GM18868 (cell line): ENCODE results near the gene ORC6.

Experiments
- ATAC-seq: cut with Tn5 transposase; IDR thresholded peaks from one replicate; pipeline ENCODE4 v1.9.1; 2021; ENCODE audit warnings: mild to moderate bottlenecking, moderate library complexity; ENCODE audit not compliant: unreplicated experiment

Gene ORC6

DNA sequence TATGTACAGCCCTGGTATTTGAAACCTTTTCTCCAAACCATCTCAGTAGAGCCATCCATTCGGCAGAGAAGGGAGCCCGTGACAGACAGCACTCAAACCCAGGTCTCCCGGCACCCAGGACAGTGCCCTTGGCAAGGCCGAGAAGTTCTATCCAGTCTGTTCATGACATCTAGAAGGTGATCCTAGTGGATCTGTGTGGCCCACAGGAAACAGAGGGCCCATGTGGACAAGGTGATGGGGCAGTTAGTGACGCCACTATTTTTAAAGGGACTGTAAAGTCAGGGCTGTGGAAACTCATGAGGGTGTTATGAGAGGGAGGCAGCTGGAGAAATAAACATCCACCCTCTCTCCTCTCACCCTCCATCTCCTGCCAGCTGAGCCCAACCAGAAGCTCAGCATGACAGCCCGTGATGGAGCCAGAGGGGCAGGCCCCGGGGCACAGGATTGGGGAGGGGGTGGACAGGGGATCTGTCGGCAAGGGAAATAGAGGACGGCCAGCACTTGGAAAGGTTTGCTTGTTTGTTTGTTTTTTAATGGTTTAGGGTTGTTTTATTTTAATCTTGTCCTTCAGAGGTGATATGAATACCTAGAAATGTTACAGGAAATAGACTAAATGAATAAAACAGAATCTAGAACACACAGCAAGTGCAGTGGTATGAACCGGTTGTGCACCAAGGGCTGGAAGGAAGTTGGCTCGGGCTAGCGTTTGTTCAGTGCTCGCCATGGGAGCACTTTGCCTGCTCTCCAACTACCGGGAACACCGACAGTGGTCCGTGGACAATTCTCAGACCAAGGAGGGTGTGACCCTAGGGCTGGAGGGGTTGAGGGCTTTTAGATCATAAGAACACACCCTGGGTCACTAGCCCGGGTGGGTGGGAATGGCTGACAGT lies 41.6 kb downstream of the ORC6 start:
- ATAC-seq = no peak

DNA sequence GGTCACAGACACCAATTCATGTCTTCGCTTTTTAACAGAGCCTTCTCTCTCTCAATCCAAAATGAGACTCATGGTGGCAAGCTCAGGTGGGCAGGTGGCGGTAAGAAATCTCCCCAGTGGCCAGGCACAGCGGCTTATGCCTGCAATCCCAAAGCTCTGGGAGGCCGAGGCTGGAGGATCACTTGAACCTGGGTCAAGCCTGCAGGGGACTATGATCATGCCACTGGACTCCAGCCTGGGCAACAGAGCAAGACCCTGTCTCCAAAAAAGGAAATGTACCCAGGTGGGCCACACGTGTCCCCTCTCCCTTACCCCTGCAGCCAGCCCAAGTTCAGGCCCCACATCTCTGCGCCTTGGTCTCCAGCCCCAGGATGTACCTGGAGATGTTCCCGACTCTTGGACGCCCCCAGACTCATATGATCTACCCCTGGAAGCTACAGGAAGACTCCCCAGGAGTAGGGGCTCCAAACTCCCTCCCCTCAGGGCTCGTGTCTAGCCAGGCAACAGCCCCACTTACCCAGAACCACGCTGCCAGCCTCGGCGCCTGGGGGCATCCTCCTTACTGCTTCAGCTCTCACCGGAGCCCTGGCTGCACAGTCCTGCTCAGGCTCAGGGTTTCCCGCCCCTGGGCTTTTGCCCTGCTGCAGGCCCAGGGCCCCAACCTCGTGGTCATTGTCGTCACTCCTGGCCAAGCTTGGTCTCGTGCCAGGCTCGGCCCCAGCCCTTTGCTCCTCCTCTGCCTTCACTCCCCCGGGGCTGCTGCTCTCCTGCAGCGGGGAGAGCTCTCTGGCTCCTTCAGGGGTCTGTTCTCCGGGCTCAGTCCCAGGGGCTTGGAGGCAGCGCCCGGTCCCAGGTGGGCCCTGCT lies 42.5 kb downstream of the ORC6 start:
- no peak for ATAC-seq

DNA sequence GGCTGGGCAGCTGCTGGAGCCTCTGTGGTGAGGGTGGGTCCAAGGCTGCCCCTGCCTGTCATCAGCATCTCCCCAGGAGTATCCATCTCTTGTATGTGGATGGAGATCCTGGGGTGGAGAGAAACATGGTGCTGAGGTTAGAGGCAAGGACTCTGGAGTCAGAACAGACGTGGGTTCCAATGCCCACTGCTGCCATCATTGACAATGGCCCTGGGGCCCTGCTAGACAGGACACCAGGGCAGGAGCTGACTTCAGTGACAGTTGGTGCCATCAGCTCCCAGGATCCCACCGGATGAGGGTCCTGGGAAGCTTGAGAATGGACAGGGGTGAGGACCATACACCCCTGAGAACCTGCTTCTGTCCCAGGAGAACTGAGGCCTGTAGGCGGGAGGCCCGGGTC lies 43.1 kb downstream of the ORC6 start:
- no peak for ATAC-seq

DNA sequence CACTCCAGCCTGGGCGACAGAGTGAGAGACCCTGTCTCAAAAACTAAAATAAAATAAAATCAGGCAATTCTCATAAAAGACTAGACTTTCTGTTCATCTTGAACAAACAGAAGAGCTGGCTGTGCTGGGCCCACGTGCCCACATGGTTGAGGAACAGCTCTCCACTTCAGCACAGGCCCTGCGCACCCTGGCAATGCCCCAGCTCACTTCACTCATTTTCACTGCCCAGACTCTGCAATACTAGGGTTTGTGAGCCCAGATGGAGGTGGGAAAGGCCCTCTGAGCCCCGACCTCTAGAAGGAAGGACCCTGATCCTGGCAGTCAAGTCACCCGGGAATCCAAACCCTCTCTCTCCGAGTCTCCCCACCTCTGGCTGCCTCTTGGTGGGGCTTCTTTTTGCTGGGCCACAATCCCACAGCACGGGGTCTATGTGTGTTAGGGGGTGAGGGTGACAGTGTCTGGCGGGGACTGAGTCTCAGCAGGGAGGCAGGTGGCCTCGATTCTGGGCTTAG lies 43.9 kb downstream of the ORC6 start:
- ATAC-seq = no peak

DNA sequence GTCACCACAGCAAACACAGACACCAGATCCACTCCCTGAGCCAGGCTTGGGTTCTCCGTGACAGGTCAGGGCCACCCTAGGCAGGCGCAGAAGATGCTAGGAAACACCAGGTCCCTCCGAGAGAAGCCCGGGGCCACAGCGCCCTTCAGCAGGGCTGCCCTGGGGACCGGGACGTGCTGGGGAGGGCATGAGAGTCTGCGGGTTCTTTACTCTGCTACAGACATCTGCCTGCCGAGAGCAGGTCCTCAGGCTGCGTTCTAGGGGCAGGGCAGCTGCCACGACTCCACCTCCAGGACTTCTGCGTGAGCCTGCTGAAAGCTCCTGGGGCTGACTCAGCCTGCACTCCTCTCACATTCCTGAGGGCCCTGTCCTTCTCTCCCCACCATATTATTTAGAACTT lies 47.2 kb downstream of the ORC6 start:
- ATAC-seq = no peak

GRCh38 chr16:46737621-46738214 lies 48.3 kb downstream of the ORC6 start:
- no peak for ATAC-seq

GRCh38 chr16:46739934-46740333 lies 50.5 kb downstream of the ORC6 start:
- no peak for ATAC-seq

DNA sequence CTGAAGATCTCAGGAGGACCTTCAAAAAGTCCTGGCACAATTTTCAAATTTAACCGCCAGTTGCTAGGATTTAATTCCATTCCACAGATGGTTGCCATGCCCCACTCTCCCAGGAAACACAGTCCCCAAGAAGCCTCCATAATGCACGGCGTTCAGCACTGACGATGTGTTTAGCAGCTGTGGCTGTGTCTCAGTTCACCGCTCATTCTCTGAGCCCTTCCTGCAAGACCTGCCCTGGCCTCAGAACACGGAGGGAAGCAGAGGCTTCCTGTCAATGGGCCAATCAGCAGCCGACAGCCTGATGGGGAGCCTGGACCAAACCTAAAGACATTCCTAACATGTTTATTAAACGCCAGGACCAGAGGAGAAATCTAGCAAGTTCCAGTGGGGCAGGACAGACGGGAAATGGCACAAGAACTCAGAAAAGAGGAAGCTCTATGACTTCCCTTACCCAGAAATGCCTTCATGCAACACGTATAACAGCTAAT lies 53.8 kb downstream of the ORC6 start:
- ATAC-seq = peak; percentile 63

DNA sequence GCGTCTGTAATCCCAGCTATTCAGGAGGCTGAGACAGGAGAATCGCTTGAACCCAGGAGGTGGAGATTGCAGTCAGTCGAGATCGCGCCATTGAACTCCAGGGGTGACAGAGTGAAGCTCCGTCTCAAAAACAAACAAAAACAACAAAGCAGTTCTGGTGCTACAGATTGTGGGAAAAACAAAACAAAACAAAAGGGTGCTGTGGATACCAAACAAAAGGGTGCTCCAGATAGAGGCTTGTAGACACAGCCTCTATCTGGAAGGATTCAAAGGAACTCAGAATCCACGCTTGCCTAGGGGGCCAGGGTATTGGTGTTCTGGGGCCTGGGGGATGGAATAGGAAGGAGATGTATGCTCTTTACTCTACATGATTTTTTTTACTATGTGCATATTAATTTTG lies 56.2 kb downstream of the ORC6 start:
- no peak for ATAC-seq

DNA sequence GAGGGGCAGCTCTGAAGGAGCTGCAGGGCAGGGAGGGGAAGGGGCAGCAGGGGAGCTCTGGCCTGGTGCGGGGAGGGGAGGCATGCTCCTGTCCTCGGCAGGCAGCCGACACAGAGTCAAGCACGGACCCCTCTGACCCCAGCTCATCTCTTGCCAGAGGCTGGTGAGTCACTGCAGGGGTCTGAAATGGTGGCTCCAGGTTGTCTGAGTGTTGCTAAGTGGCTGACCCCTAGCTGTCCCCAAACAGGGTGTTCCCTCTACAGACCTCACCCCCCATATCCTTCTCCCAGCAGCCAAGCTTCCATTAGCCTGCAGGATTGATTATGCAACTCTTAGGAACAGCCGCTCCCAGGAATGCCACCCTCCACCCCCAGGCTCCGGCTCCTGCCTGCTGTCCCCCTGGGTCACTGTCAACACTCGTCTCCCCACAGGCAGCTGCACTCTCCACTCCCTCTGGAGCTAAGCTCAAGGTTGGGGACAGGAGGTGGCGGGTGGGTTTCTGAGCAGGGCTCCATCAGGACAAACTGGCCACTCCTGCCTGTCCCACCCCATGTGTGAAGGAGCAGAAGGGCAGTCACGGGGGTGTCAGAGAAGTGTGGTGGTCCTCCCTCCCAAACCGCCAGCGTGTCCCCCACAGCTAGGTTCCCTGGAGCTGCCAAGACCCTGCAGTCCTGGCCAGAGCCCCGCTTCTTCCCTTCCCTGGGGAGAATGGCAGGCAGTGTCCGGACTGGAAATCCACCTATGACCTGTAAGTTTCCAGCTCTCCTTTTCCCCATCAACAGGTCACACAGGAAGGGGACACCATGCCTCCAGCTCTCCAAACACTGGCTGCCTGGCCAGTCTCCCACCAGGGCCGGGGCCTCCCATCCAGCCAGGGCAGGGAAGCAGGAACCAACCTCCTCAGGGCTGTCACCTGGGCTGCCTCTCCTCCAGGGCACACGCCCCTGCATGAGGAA lies 57.6 kb downstream of the ORC6 start:
- ATAC-seq = no peak
